OCI-LY7 (cell line): Measurements from ENCODE around the gene SLC8A1. TPM values are rescaled to one million over a fixed set of nuclear protein-coding genes. Genes with fewer than 3 reads are reported as not detected.
A peak's percentile ranks its signal among the peaks of the same experiment; 100 is the strongest.

Experiments used
- BruUV-seq: library from RNA; stranded (reverse); fragments of 400-500 nt; replicated peaks from 2 replicates; lab custom pipeline; 2021; lab: Mats Ljungman, UMichigan
- CTCF ChIA-PET: fragments of 300-600 bp; sonication (Branson Sonifier 250); formaldehyde crosslinking; loops from one replicate; lab custom pipeline; 2022; ENCODE audit warnings: antibody characterized with exemption; ENCODE audit not compliant: unreplicated experiment; lab: Charles Lee
- POLR2A ChIA-PET: fragments of 300-600 bp; sonication (Branson Sonifier 250); formaldehyde crosslinking; loops from one replicate; lab custom pipeline; 2022; ENCODE audit warnings: antibody characterized with exemption; lab: Charles Lee
- DNase-seq: peaks from one replicate; pipeline ENCODE4 v3.0.0-alpha.2; 2015; ENCODE audit warnings: low spot score
- H2AFZ ChIP-seq: fragments of 200-600 bp; sonication (generic), shearing (Covaris generic); 2 replicates; pipeline ENCODE4 v1.6.1; 2014; ENCODE audit warnings: mild to moderate bottlenecking, antibody characterized with exemption, low read length, moderate library complexity
- H3K27ac ChIP-seq: fragments of 200-600 bp; sonication (generic); 2 replicates; pipeline ENCODE4 v1.5.1; 2014; ENCODE audit warnings: mixed run types, low read depth, mild to moderate bottlenecking, moderate library complexity, low read length, inconsistent platforms; ENCODE audit not compliant: poor library complexity, severe bottlenecking
- H3K36me3 ChIP-seq: fragments of 200-600 bp; sonication (generic); 2 replicates; pipeline ENCODE4 v1.6.1; 2014; ENCODE audit warnings: mild to moderate bottlenecking, antibody characterized with exemption, low read length, moderate library complexity, mixed read lengths; ENCODE audit not compliant: insufficient read depth
- H3K4me1 ChIP-seq: fragments of 200-600 bp; sonication (generic); 2 replicates; pipeline ENCODE4 v1.5.1; 2014; ENCODE audit warnings: mild to moderate bottlenecking, low read length; ENCODE audit not compliant: insufficient read depth, poor library complexity, severe bottlenecking
- H3K4me2 ChIP-seq: fragments of 200-600 bp; sonication (generic); 2 replicates; pipeline ENCODE4 v1.6.1; 2014; ENCODE audit warnings: mild to moderate bottlenecking, low read length
- H3K4me3 ChIP-seq: fragments of 200-600 bp; sonication (generic); 2 replicates; pipeline ENCODE4 v1.5.1; 2014; ENCODE audit warnings: mild to moderate bottlenecking, low read depth, low read length; ENCODE audit not compliant: poor library complexity, severe bottlenecking
- H3K79me2 ChIP-seq: fragments of 200-600 bp; sonication (generic); 2 replicates; pipeline ENCODE4 v1.6.1; 2016; ENCODE audit warnings: low read depth, mild to moderate bottlenecking, low read length, moderate library complexity, mixed read lengths; ENCODE audit not compliant: insufficient read depth
- H3K9me2 ChIP-seq: fragments of 200-600 bp; sonication (generic); 2 replicates; pipeline ENCODE4 v1.6.1; 2016; ENCODE audit warnings: mild to moderate bottlenecking, low read length, mixed read lengths; ENCODE audit not compliant: insufficient read depth
- H3K9me3 ChIP-seq: fragments of 200-600 bp; sonication (generic); 2 replicates; pipeline ENCODE4 v1.6.1; 2014; ENCODE audit warnings: mild to moderate bottlenecking, mixed run types, low read length, mixed read lengths
- H4K20me1 ChIP-seq: fragments of 200-600 bp; sonication (generic); 2 replicates; pipeline ENCODE4 v1.6.1; 2014; ENCODE audit warnings: mild to moderate bottlenecking, antibody characterized with exemption, low read length, moderate library complexity, mixed read lengths; ENCODE audit not compliant: insufficient read depth
- CTCF ChIP-seq: fragments of 200-600 bp; sonication (generic); conservative IDR thresholded peaks from 2 replicates; pipeline ENCODE4 v1.5.1; 2014; ENCODE audit warnings: mild to moderate bottlenecking, antibody characterized with exemption, low read length, moderate library complexity, mixed read lengths
- EZH2phosphoT487 ChIP-seq: fragments of 200-600 bp; sonication (generic); IDR thresholded peaks from 2 replicates; pipeline ENCODE4 v1.6.1; 2018; ENCODE audit warnings: low read depth, borderline replicate concordance, mild to moderate bottlenecking, mixed run types, antibody characterized with exemption, low read length, moderate library complexity, mixed read lengths
- intact Hi-C: fragments of 100-400 bp; cut with micrococcal nuclease; formaldehyde crosslinking; loops from one replicate; pipeline ENCODE4 v1.10.0; 2022; ENCODE audit not compliant: unreplicated experiment
- total RNA-seq, 2 experiments: library from RNA; depleted of rRNA in 1 of 2; stranded (reverse); fragments of >200 nt in 1 of 2; shearing (Covaris generic) in 1 of 2; gene quantifications; 2 replicates each; pipeline ENCODE4 v1.2.3, GENCODE V29; 2014 to 2022

Gene SLC8A1
- total RNA-seq, 2 experiments from 2014 or later, result 3.6 to 7.3 TPM

GRCh38 chr2:40364151-40364874 is 87.6 kb downstream of the SLC8A1 start:
- Histone ChIP-seq H3K9me3 (no peaks in the 10 kb centered on the region), H3K4me3 (peak overlapping the region; percentile 58), H3K4me1 (peaks cover 61% of the 10 kb centered on the region), H3K36me3 (no peaks in the 10 kb centered on the region; the same call in 1 of the 2 replicates), H3K9me2 (no peaks in the 10 kb centered on the region), H3K27ac (peak overlapping the region; percentile 92), H3K79me2 (no peaks in the 10 kb centered on the region), H3K4me2 (peak overlapping the region; percentile 80), H4K20me1 (no peaks in the 10 kb centered on the region), H2AFZ (peak overlapping the region; percentile 90)
- ChIA-PET CTCF (interaction anchor here (0.9 kb wide), 1 partner anchor 79 kb away, joined by 3 read pairs; no protein-coding TSS in a partner anchor), POLR2A (interaction anchor here (0.6 to 2.4 kb wide), 15 partner anchors 11 to 586 kb away, joined by 3 to 11 read pairs (median 4); no protein-coding TSS in a partner anchor)
- DNase-seq, result peak; percentile 27
- intact Hi-C loops, result no loop called here
- TF ChIP-seq EZH2phosphoT487, result no peak
- TF ChIP-seq CTCF, result no peak
- no TSS peak for BruUV-seq

DNA sequence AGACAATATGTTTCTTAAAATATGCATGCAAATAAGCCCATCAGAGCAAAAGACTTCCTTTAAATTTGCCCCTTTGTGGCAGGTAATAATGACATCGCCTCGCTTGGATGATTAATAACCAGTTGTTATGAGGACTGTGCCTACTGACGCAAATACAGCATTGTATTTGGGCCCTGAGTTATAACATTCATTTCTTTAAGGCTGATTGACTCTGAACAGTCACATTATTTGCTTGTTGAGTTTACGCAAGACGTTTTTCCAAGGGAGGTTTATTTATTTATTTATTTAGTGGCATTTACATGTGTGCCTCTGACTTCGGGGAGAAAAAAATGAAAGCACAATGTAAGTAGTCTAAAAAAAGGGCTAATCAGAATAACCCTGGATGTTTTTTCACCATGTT is 88.3 kb downstream of the SLC8A1 start:
- intact Hi-C loops, result loop anchor here (2.0 kb wide), 1 partner anchor 81 kb away; no protein-coding TSS in a partner anchor

More for the DNA sequence above, 88.3 kb downstream of the SLC8A1 start:
- ChIA-PET POLR2A (interaction anchor here (0.6 to 2.4 kb wide), 18 partner anchors 11 to 586 kb away, joined by 3 to 11 read pairs (median 4); no protein-coding TSS in a partner anchor), CTCF (interaction anchor here (0.9 kb wide), 1 partner anchor 78 kb away, joined by 3 read pairs; no protein-coding TSS in a partner anchor)
- Histone ChIP-seq H3K27ac (peak overlapping the region; percentile 92), H4K20me1 (no peaks in the 10 kb centered on the region), H3K79me2 (no peaks in the 10 kb centered on the region), H3K9me3 (no peaks in the 10 kb centered on the region), H3K4me1 (peaks cover 67% of the 10 kb centered on the region), H3K9me2 (no peaks in the 10 kb centered on the region), H2AFZ (peak overlapping the region; percentile 90; the same call in 1 of the 2 replicates), H3K36me3 (no peaks in the 10 kb centered on the region; the same call in 1 of the 2 replicates), H3K4me3 (peak overlapping the region; percentile 58), H3K4me2 (peak overlapping the region; percentile 80)
- no TSS peak for BruUV-seq
- TF ChIP-seq EZH2phosphoT487 (no peak), CTCF (no peak)
- DNase-seq, result peak; percentile 82
